Measurements from ENCODE around the gene DCTPP1.

DNA sequence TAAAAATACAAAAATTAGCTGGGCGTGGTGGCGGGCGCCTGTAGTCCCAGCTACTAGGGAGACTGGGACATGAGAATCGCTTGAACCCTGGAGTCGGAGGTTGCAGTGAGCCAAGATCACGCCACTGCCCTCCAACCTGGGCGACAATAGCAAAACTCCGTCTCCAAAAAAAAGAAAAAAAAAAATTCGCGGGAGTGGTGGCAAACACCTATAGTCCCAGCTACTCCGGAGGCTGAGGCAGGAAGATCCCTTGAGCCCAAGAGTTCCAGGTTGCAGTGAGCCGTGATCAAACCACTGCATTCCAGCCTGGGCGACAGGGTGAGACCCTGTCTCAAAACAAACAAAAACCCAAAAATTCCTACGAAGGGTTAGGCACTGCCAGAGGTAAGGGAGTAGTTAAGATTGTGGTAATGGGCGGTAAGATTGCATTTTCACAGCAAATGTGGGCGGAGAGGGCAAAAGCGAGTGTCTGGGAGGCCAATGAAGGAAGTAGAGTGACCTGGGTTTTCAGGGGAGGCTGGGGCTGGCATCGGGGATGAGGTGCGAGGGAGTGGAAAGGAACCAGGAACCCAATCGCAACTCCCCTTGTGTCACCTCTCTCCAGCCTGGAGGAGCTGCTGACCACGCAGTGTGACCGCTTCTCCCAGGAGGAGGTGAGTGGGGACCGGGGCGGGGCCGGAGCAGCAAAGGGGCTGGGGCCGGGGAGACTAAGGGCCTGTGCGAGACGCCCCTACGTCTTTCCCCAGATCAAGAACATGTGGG lies 52.6 kb downstream of the DCTPP1 start:
- TF ChIP-seq, protein P1, sequence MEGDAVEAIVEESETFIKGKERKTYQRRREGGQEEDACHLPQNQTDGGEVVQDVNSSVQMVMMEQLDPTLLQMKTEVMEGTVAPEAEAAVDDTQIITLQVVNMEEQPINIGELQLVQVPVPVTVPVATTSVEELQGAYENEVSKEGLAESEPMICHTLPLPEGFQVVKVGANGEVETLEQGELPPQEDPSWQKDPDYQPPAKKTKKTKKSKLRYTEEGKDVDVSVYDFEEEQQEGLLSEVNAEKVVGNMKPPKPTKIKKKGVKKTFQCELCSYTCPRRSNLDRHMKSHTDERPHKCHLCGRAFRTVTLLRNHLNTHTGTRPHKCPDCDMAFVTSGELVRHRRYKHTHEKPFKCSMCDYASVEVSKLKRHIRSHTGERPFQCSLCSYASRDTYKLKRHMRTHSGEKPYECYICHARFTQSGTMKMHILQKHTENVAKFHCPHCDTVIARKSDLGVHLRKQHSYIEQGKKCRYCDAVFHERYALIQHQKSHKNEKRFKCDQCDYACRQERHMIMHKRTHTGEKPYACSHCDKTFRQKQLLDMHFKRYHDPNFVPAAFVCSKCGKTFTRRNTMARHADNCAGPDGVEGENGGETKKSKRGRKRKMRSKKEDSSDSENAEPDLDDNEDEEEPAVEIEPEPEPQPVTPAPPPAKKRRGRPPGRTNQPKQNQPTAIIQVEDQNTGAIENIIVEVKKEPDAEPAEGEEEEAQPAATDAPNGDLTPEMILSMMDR (IDR thresholded peaks at IDR 0.05 in 4 of 5, conservative IDR thresholded peaks at IDR 0.05 in 1 of 5) = no peak
- TF ChIP-seq POLR2A (IDR thresholded peaks at IDR 0.05) = no peak

Measured in gastrocnemius medialis (tissue), 4 donors.